Nucleus accumbens (tissue), 56 donors: ENCODE measurements around the gene TREML2.

Experiments
- DNase-seq, 56 donors: peaks; one replicate each; lab custom pipeline; 2025; lab: John Stamatoyannopoulos, UW

The TREML2 gene

DNA sequence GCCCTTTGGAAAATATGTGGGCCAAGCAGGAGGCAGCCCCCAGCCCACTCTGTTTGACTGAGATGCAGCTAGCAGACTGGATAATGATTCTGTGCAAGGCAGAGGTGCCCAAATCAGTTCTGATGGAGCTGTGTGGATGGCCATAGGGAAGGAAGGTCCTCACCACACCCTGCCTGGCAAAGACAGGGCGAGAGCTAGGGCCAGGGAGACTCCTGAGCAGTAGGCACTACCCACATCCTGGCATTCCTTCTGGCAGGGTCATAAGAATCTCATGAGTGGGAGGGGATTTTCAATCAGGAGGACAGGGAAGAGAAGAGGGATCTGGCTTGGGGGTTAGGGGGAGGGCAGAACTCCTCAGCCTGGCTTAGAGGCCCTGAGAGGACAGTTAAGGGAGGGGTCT is 19.4 kb downstream of the TREML2 start:
- DNase-seq = no peak

DNA sequence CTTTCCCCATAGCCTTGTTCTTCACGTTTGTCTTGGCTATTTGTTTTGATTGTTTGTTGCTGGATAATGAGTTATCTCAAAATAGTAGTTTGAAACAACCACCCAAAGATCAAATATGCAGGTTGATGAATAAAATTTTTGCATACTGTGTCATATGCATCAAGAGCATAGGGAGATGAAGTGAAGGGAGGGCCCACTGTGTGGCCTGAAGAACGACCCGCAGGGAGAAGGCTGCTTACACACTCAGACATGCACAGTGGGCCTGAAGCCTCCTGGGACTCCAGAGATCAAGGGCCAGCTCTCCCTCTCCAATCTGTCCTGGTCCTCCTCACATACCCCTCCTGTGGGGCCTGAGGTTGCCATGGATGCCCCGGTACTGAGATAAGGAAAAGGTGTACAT is 21.8 kb downstream of the TREML2 start:
- DNase-seq = no peak

DNA sequence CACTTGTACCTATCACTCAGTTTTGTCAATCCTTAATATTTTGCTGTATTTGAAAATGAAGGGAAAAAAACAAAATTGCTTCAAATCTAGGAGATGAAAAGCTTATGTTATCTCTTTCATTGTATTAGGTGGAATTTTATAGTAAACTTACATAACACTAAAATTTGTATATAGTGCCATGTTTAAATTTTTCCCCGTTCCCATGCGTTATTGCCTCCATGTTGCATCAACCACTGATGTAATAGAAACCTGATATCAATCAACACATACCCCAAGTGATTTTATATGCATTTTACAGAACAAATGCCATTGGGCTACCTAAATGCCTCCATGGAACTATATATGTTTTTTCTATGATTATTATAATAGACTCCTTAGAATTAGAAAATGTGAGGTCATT is 23.3 kb downstream of the TREML2 start:
- no peak for DNase-seq

DNA sequence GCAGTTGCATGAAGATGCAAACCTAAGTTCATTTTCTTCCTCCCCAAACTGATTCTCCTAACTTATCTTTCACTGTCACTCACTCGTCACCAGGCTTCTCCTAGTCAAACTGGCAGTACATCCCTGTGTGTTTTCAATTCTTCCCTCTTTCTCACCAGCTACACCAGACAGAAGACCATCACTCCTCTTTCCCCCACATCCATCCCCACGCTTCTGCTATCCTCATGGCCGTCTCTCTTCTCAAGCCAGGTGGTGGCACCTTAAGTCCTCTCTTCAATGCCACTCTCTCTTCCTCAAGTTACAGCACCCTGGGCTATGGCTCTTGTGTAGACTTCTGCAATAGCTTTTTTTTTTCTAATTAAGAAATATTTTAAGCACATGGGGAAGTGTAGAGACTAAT is 23.7 kb downstream of the TREML2 start:
- DNase-seq = no peak

DNA sequence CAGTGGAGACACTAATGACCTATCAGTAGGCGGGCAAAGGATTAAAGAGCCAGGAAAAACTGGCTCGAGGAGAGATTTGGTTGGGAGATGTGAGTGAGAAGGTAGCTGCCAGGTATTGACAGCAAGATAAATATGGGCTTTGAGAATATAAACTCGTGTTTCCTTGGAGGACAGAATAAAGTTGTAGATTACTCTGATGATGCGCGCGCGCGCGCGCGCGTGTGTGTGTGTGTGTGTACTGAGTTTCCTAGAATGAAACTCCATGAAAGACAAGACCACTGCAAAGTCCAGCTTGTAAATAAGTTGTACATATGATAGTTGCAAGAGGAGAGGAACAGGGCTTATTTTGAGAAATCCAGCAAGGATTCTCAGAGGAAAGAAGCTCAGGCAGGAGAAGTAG is 24.8 kb downstream of the TREML2 start:
- DNase-seq = no peak

DNA sequence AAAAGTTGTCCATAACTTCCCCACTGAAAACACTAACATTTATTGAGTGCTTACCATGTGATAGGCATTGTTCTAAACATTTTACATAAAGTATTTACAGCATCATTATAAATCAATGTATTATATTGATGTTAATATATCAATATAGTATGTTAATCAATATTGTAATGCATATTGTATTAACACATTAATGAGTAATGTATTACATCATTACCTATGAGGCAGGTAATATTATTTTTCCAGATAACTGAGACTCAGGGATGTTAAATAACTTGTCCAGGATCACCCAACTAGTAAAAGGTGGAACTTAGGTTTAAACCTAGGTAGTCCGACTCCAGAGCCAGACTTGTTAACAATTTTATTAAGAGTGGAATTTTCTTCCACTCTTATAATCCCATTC is 25.9 kb downstream of the TREML2 start:
- no peak for DNase-seq

DNA sequence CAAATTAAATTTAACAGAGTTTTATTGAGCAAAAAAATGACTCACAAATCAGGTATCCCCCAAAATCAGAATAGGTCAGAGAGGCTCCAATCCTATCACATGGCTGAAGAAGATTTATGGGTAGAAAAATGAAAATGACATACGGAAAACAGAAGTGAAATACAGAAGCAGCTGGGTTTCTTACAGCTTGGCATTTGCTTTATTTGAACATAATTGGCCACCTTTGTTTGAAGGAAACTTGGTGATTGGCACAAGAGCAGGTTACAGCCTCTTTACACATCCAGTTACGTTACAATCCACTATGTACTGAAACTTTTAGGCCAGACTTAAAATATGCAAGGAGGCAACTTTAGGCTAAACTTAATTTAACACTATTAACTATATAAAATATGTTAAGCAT is 26.3 kb downstream of the TREML2 start:
- DNase-seq = no peak

DNA sequence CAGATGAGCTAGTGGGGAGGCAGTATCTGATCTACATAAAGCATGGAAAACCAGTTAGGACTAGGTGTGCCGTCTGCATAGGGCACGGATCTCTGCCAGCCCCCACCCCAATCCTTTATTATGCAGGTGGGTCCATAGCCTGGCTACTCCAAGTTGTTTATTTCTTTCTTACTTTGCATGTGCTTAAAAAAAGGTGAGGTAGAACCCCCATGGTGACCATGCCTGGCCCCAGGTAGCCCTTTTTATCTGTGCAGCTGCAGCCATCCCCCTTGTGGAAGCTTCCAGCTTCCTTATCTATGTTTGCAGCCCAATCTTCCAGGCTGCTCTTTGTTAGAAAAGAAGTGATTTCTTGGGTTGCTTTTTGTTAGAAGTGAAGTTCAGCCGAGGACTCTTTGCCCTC is 29.0 kb downstream of the TREML2 start:
- DNase-seq = no peak

DNA sequence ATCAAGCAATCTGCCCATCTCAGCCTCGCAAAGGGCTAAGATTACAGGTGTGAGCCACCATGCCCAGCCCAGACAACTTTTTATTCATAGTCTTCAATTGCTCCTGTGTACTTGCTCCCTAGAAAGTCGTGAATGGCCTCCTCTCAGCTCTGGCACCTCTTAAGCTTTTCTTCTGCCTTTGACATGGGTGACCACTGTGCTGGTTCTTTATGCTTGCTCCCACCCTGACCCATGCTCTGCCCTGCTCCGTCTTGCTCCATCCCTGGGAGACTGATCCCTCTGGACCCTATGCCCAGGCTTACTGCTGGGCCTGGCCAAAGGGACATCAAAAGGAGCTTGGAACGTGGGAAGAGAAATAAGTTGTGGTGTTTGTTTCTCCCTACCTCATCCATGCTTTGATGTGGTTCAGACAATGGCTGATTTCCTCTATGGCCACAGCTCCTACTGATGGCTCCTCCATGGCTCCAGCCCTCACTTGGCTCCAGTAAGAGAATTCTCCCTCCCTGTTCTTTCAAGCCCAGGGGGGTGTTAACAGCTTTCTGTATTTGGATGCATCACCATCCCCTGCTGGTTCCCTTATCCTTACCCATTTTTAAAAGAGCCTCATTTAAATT is 30.3 kb downstream of the TREML2 start:
- DNase-seq = no peak

DNA sequence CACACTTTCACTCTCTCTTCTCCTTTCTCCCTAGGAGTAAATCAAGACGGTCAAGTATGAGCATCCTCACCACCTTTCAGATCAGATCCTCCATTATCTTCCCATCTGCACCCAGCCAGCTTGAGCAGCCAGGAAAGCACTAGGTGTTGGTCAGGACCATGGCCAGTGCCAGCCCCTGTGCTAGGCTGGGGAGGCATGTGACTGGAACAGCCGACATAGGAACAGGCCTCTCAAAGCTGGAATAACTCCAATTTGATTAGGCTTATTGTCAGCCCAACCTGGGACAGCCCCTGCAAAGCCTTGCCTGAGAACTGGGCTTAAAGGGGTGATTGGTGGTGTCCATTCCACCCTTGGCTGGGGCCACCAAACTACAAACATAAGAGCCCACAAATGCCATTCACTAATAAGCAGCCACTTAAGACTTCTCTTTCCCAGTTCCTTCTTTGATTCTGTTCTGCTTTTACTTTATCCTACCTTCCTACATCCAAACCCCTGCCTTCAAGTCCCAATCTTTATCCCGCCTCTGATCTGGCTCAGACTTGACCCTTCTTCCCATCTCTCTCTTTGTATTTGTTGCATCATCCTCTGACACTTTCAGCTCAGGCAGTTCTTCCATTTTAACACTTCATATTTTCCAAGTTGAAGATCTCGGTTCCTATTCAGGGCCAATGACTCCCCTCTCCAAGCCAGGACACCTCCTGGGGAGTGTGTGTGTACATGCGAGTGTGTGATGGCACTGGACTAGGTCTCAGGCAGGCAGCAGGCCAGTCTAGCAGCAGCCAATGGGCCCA is 33.6 kb downstream of the TREML2 start:
- no peak for DNase-seq

DNA sequence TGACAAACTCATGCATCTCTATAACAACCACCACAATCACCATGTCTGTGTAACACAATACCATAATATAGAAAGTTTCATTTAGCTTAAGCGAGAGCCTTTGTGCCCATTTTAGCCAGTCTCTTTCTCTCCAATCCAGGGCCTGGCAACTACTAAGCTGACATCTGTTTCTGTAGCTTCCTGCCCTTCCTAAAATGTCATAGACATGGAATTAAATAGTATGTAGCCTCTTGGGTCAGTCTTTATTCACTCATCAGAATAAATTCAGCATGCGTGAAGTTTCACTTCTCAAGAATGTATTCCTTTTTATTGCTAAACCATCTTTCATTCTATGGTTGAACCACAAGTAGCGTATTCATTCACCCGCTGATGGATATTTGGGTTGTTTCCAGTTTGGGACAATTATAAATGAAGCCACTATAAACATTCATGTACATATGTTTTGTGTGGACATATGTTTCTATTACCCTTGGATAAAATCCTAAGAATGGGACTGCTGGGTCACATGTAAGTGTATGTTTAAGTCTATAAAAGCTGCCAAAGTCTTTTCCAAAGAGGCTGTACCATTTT is 36.3 kb downstream of the TREML2 start:
- DNase-seq = no peak

DNA sequence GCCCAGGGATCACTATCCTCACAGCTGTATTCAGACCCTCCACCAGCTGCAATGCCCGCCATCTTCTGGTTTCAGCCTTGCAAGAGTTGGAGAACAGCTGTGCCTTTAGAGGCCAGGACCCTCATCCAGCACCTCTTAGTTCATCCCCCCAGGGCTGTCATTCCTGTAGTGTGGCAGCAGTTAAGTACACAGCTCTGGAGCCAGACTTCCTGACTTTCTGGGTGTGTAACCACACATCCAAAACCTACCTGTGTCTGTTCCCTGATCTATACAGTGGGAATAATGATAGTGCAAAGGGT is 37.6 kb downstream of the TREML2 start:
- DNase-seq = no peak

DNA sequence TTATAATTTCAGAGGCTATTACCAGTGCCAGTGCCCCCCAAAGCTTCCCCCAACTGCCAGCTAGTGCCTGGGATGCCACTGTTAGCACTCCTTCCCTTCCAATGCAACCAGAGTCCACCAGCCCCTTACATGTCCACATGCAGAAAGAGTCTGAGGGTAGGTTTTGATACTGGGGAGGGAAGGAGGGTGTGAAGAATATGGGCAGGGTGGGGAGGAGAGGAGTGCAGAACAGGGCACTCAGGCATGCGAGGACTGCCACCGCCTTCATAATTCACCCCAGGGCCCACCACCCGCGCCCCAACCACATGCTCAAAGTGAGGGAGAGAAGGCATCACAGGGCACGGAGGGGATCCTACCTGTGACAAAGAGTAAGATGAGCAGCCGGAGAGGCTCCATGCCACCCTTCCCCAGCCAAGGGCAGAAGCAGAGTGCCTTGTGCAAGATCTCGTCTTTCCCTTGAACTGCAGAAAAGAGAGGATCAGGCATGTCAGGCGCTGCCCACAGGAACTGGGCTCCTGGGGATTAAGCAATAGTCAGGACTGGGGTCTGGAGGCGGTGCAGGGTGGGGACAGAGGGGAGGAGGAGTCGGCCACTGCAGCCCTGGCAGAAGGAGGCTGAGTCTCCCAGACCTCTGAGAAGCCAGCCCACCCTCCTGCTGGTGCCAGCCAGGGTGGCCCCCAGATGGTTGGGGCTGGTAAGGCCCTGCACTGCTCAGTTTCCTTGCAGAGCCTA is 38.1 kb downstream of the TREML2 start, which contains the start of gene TREM2:
Gene TREM2 (minus strand): TSS at position 430 of the 732 bp plus-strand sequence. CDS start 34 bp downstream, at position 396.
- peak in 1 of 56 donors; percentile 14 for DNase-seq

DNA sequence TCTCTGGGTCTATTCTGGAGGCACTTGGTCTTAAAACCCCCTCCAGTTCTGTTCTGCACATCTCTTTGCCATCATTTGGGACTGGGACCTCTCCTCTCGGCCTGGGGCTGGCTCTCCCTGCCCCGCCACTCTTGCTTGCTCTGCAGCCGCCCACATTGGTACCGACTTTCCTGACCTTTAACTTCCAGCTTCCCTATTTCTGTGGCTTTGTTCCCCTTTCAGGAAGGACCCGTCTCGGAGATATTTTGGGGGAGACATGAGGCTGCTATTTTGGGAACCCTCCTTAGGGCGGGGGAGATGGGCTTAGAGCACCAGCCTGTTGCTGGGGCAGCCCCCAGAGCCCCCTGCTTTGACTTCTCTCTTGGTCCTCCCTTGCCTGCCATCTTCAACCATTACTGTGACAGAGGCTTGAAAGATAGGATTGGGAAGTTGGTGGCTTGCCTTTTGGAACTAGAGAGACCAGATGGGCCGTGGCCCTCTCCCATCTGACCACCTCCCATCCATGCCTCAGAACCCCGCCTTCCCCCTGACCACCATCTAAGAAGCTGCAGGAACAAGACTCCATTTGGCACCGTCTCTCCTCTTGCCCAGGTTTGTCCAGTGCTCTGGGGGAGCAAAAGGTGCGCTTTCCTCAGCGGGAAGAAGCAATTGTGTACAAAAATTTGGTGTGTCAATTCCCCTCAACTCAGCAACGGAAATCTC is 38.9 kb downstream of the TREML2 start:
- peak in 5 of 56 donors; percentile 12 to 33 (median 23) for DNase-seq

DNA sequence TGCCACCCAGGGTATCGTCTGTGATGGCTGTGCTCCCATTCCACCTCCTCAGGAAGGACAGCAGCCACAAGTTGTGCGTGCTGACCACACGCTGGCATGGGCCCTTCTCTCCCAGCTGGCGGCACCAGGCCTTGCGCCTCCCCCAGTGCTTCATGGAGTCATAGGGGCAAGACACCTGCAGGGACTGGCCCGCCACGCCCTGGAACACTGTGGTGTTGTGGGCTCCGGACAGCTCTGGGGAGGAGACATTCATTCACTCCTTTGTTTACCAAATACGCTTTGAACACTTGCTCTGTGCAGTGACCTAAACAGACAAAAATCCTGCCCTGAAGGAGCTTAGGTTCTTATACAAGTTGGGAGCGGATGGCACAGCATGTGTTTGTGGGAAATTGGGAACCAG is 39.6 kb downstream of the TREML2 start:
- no peak for DNase-seq

DNA sequence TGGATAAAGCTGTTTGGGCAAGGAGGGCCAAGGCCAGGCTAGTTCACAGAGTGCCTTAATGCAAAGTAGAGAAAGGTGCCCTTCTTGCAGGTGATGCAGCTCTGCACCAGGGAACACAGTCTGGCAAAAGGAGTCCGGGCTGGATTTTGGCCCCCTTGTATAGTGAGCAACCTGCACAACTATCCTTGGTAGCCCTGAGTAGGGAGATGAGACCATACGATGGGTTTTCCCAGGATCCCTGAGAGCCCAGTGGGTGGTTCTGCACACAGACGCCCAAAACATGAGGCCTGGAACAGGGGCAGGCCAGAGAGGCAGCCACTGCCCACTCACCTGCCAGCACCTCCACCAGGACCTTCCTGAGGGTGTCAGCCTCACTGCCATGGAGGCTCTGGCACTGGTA is 40.0 kb downstream of the TREML2 start:
- no peak for DNase-seq

DNA sequence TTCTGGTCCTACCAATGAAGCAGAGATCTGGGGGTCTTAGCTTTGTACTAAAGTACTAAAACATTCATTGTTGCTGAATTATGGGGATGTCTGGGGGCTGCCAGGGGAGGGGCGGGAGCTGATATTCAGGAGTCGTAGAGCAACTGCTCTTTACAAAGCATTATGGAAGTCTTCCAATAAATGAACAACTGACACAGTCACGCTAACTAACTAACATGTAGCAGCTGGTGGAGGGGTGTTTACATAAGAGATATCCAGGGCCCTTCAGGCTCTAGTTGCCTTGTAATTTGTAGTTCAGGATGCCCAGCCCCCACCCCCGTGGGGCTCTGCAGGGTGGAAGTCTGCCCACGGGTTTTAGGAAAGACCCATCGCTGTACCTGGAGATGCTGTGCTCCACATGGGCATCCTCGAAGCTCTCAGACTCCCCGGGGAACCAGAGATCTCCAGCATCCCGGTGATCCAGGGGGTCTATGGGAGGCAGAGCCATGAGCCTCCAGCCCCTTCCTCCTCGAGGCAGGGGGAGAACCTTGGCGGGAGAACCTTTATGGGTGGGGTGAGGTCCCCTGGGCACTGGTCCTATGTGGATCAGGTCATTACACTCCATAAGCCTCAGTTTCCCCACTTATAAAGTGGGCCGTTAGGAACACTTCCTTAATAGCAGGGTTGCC is 41.4 kb downstream of the TREML2 start:
- no peak for DNase-seq

DNA sequence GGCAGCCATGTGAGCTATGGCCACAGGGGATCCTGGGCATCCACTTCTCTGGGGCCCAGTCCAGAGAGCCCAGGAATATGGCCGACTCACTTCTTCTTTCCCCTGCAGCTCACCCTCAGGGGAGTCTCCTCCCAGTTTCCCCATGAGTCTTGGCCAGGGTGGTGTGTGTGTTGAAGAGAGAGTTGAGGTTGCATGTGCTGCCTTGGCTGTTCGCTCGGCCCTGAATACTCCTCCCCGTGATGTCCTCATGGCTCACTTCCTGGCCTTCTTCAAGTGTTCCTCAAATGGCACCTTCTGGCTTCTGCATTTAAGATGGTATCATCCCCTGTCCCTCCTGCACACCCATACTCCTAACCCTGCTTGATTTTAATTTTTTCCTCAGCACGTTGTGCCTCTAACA is 43.6 kb downstream of the TREML2 start:
- peak in 6 of 56 donors; percentile 2 to 22 (median 10) for DNase-seq

DNA sequence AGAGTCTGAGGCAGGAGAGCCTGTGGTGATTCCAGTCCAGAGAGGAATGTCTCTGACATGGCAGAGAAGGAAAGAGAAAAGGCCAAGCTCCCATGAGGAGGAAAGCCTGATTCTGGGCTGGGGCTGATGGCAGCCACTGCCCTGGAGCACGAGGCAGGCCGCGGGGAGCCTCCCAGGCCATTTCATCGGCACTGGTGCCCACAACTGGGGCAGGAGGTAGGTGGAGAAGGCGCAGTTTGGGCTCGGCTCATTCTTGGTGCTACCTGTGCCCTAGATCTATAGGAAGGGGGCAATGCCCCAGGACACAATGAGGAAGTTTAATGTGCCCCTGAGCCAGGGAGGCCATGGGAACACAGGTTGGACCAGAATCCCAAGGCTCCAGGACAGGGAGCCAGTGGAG is 44.2 kb downstream of the TREML2 start:
- no peak for DNase-seq

DNA sequence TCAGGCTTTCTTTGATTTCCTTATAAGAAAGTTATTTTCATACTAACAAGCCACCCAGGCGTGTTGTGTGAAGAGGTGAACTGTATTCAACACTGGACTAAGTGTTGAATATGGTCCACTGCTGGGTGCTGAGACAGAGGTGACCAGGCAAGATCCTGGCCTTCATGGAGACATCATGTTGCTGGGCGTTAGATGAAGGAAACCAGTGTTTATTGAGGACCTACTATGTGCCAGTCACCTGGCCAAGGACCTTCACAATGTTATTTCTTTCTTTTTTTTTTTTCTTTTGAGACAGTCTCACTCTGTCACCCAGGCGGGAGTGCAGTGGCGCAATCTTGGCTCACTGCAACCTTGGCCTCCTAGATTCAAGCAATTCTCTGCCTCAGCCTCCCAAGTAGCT is 44.9 kb downstream of the TREML2 start:
- no peak for DNase-seq
